GM21447 (cell line): ENCODE results near the gene ATP9B.
"Not testable (repeated sequence)": the region's sequence is repeated elsewhere in the genome, so short reads cannot be mapped to it uniquely, and the experiment has no call there.

Experiments used
- ATAC-seq: cut with Tn5 transposase; IDR thresholded peaks from one replicate; pipeline ENCODE4 v1.9.1; 2021; ENCODE audit not compliant: unreplicated experiment

ATP9B gene

GRCh38 chr18:79321625-79322405 lies 252.6 kb downstream of the ATP9B start:
- ATAC-seq = no peak

- no peak for ATAC-seq
Observed at GRCh38 chr18:79322441-79322840, 253.2 kb downstream of the ATP9B start.

DNA sequence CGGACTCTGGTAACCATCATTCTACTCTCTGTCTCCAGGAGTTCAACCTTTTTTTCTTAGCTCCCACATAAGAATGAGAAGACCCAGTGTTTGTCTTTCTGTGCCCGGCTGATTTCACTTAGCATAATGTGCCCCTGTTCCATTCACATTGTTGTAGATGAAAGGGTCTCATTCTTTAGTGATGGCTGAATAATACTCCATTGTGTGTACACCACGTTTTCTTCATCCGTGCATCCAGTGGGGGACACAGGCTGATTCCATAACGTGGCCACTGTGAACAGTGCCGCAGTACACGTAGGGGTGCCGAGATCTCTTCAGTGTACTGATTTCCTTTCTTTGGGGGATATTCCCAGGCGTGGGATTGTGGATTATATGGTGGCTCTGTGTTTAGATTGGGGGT lies 254.3 kb downstream of the ATP9B start:
- ATAC-seq = no peak

DNA sequence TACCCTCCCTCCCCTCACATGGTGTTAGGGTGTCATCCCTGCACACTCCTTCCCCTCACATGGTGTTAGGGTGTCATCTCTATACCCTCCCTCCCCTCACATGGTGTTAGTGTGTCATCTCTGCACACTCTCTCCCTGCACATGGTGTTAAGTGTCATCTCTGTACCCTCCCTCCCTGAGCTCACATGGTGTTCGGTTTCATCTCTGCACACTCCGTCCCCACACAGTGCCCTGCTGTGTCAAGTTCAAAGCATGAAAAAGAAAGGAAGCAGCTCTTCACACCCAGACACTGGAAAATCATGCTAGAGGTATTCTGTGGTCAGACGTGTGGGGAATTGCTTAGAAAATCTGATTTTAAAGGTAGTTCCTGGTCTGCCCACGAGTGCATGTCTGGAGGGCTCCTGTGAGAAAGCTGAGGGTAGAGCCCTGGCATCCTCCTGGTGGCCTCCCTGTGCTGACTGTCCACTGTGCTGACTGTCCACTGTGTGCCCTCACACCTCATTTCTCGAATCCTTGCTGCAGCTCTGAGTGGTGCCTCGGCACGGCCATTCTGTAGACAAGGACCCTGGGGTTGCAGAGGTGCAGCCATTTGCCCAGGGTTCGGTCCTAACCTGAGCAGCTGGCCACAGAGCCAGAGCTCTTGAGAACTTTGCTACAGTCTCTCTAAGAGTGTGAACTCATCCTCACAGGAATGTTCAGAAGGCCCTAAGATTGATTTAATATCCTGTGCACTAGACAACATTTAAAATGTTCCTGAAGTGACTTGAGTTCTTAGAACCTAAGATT lies 257.4 kb downstream of the ATP9B start:
- no peak for ATAC-seq

GRCh38 chr18:79327199-79327721 lies 258.1 kb downstream of the ATP9B start:
- no peak for ATAC-seq

DNA sequence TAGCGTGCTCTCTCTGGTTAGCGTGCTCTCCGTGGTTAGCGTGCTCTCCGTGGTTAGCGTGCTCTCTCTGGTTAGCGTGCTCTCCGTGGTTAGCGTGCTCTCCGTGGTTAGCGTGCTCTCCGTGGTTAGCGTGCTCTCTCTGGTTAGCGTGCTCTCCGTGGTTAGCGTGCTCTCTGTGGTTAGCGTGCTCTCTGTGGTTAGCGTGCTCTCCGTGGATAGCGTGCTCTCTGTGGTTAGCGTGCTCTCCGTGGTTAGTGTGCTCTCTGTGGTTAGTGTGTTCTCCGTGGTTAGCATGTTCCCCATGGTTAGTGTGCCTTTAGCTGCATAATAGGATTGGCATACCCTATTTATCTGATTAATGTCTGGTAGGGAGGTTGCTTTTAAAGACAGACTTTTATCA lies 258.7 kb downstream of the ATP9B start:
- ATAC-seq = not testable (repeated sequence)

- no peak for ATAC-seq
Observed at GRCh38 chr18:79328887-79329286, 259.7 kb downstream of the ATP9B start.

GRCh38 chr18:79329786-79330185 lies 260.6 kb downstream of the ATP9B start:
- ATAC-seq = no peak

GRCh38 chr18:79332646-79333045 lies 263.5 kb downstream of the ATP9B start:
- ATAC-seq = no peak

- no peak for ATAC-seq
Observed at GRCh38 chr18:79333046-79333445, 263.9 kb downstream of the ATP9B start.

GRCh38 chr18:79334496-79335233 lies 265.5 kb downstream of the ATP9B start:
- ATAC-seq = no peak

GRCh38 chr18:79335833-79336360 lies 266.7 kb downstream of the ATP9B start:
- no peak for ATAC-seq

DNA sequence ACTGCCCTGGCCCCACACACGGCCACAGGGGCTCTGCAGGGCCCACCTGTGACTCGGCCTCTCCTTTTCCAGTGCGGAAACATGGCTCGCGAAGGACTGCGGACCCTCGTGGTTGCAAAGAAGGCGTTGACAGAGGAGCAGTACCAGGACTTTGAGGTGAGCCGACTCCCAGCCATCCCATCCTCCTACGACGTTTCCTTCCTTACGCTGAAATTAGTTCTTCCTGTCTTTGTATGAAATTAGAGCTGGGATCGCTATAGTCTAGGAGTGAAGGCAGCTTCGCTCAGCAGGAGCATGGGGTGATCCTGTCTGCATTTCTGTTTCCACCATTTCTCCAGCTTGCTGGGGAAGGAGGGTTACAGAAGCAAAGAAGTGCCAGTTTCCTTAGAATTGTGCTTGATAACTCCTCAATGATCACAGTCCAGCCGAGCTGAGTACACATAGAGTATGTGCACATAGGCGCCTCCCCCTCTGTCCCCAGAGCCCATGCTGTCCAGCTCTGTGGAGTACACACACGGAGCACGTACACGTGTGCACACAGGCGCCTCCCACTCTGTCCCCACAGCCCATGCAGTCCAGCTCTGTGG lies 267.5 kb downstream of the ATP9B start:
- ATAC-seq = no peak

GRCh38 chr18:79337184-79337583 lies 268.0 kb downstream of the ATP9B start:
- ATAC-seq = no peak

DNA sequence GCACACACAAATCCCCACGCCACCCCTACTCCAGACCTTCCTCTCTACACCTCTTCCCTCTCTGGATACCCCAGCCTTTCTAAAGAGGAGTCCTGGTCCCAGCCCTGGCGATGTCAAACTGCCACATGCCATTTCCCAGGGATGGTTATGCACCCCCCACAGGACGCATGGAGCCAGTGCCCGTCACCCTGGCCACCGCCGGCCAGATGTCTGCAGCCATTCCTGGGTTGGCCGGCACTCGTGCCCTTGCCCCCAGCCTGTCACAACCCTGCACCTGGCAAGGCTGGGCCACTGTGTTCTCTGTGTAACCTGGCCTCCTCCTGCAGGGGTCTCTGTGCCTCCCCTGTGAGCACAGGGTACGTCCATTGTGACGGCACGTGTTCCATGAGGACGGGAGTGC lies 268.4 kb downstream of the ATP9B start:
- ATAC-seq = no peak

GRCh38 chr18:79339094-79339908 lies 270.1 kb downstream of the ATP9B start:
- ATAC-seq = no peak

DNA sequence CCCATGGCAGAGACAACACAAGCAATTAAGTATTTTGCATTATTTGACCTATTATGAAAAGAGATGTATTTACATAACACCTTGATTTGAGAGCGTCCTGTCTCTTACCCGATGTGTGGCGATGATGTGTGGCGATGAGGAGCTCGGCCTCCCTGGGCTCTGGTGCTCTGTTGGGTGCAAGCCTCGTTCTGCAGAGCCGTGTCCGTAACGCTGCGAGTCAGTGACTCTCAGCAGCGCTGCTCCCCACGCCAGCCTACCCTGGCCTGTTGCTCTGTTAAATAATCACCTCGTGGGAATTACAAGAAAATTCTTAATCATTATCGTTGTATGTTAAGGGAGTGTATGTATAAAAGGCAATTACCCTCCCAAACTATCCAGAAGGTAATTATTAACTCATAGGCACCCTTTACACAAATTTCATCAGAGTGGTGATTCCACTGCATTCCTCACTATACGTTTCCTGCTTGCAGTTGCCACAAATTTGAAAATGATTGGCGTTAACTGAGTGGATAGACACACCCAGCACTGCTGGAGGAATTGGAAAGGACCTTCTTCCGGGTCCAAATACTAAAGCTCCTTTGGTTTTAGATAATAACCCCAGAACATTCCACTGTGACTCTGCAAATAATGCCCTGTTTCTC lies 274.5 kb downstream of the ATP9B start:
- ATAC-seq = no peak

DNA sequence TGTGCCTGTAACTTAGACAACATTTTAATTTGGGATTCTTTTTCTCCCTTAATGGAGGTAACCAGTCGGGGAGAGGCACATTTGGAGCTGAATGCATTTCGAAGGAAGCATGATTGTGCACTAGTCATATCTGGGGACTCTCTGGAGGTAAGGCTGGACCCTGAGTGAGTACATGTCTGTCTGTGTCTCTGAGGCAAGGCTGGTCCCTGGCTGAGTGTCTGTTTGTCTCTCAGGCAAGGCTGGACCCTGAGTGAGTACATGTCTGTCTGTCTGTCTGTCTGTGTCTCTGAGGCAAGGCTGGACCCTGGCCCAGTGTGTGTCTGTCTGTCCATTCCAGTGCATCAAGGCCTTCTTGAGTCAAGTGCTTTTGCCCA lies 275.0 kb downstream of the ATP9B start:
- no peak for ATAC-seq

GRCh38 chr18:79345366-79345765 lies 276.2 kb downstream of the ATP9B start:
- ATAC-seq = no peak

DNA sequence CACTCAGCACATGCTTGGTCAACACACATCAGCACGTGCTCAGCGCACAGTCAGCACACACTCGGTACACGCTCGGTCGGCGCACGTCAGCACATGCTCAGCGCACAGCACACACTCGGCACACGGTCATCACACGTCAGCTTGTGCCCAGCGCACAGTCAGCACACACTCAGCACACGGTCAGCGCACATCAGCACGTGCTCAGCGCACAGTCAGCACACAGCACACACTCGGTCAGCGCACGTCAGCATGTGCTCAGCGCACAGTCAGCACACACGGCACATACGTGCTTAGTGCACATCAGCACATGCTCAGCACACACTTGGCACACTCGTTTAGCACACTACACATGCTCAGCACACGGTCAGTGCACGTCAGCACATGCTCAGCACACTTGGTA lies 276.8 kb downstream of the ATP9B start:
- ATAC-seq = no peak
